H1 (cell line): Measurements from ENCODE around the gene IL17D. TPM values are rescaled to one million over a fixed set of nuclear protein-coding genes. Genes with fewer than 3 reads are reported as not detected.

Source experiments
- CTCF ChIA-PET: fragments of 300-600 bp; sonication (Branson Sonifier 250); formaldehyde crosslinking; loops from one replicate; lab custom pipeline; 2021; ENCODE audit not compliant: partially characterized antibody; lab: Charles Lee
- POLR2A ChIA-PET: fragments of 300-600 bp; sonication (Branson Sonifier 250); formaldehyde crosslinking; loops from one replicate; lab custom pipeline; 2021; ENCODE audit warnings: inconsistent platforms; ENCODE audit not compliant: partially characterized antibody; lab: Charles Lee
- DNase-seq, 2 experiments: peaks; one replicate each; pipeline versions ENCODE4 v3.0.0 to v3.0.0-alpha.2; 2010 to 2022; ENCODE audit warnings: low spot score in 2 of 2, low read depth in 1 of 2, mixed read lengths in 1 of 2
- FAIRE-seq: peaks from 2 replicates; lab custom pipeline; 2011; peaks lifted over from hg19 to GRCh38; lab: Jason Lieb, UNC
- H2AFZ ChIP-seq: 2 replicates; pipeline ENCODE4 v1.8.1; 2012; ENCODE audit warnings: low read length, inconsistent platforms
- H2AK5ac ChIP-seq: 2 replicates; pipeline ENCODE4 v1.6.1; 2013; ENCODE audit warnings: low read depth, low read length
- H2BK120ac ChIP-seq: replicated peaks from 2 replicates; pipeline ENCODE3; 2013; ENCODE audit warnings: low read depth, low read length, inconsistent platforms
- H2BK12ac ChIP-seq: 2 replicates; pipeline ENCODE4 v1.6.1; 2013; ENCODE audit warnings: low read depth, low read length
- H2BK15ac ChIP-seq: 2 replicates; pipeline ENCODE4 v1.6.1; 2013; ENCODE audit warnings: low read length
- H2BK20ac ChIP-seq: 2 replicates; pipeline ENCODE4 v1.6.1; 2013; ENCODE audit warnings: low read length
- H2BK5ac ChIP-seq: 2 replicates; pipeline ENCODE4 v1.6.1; 2013; ENCODE audit warnings: low read depth, low read length
- H3K14ac ChIP-seq: 2 replicates; pipeline ENCODE4 v1.6.1; 2013; ENCODE audit warnings: inconsistent platforms; ENCODE audit not compliant: insufficient read length
- H3K18ac ChIP-seq: 2 replicates; pipeline ENCODE4 v1.6.1; 2013; ENCODE audit warnings: low read length; ENCODE audit errors: extremely low read depth
- H3K23ac ChIP-seq: 2 replicates; pipeline ENCODE4 v1.6.1; 2013; ENCODE audit warnings: inconsistent platforms; ENCODE audit not compliant: insufficient read length
- H3K23me2 ChIP-seq: 2 replicates; pipeline ENCODE4 v1.6.1; 2013; ENCODE audit warnings: low read depth, low read length
- H3K27ac ChIP-seq: 2 replicates; pipeline ENCODE4 v1.6.1; 2011; ENCODE audit warnings: low read depth, low read length, inconsistent platforms
- H3K27me3 ChIP-seq, 4 experiments: replicated peaks in 1 of 4; 1 replicate in 1 of 4; 2 replicates in 3 of 4; pipeline versions ENCODE4 v1.6.1 to v1.8.1; 2011 to 2013; ENCODE audit warnings: low read length in 3 of 4, mild to moderate bottlenecking in 3 of 4, inconsistent platforms in 2 of 4, mixed read lengths in 2 of 4, moderate library complexity in 1 of 4; ENCODE audit not compliant: control insufficient read depth in 3 of 4, insufficient read depth in 3 of 4; ENCODE audit errors: extremely low read depth in 1 of 4
- H3K36me3 ChIP-seq, 4 experiments: 2 replicates each; pipeline versions ENCODE4 v1.6.1 to v1.8.1; 2011 to 2013; ENCODE audit warnings: mild to moderate bottlenecking in 4 of 4, low read length in 3 of 4, moderate library complexity in 2 of 4, control low read depth in 1 of 4, inconsistent platforms in 1 of 4; ENCODE audit not compliant: insufficient read depth in 4 of 4, control insufficient read depth in 2 of 4
- H3K4ac ChIP-seq: replicated peaks from 2 replicates; pipeline ENCODE3; 2013; ENCODE audit warnings: low read length, low read depth, mixed read lengths, inconsistent platforms; ENCODE audit not compliant: insufficient read length
- H3K4me1 ChIP-seq, 4 experiments: replicated peaks in 1 of 4; 1 replicate in 1 of 4; 2 replicates in 3 of 4; pipeline versions ENCODE4 v1.6.1 to v1.8.1; 2011 to 2013; ENCODE audit warnings: low read length in 3 of 4, inconsistent platforms in 2 of 4, mixed read lengths in 1 of 4; ENCODE audit not compliant: insufficient read depth in 4 of 4, control insufficient read depth in 3 of 4
- H3K4me2 ChIP-seq, 2 experiments: 2 replicates each; pipeline versions ENCODE4 v1.6.1 to v1.8.1; 2011 to 2013; ENCODE audit warnings: low read depth in 2 of 2, low read length in 2 of 2, control low read depth in 1 of 2, inconsistent platforms in 1 of 2, mild to moderate bottlenecking in 1 of 2; ENCODE audit not compliant: insufficient read depth in 1 of 2
- H3K4me3 ChIP-seq, 4 experiments: fragments of 200-600, 300-600 bp in 1 of 4; sonication (generic), shearing (Covaris generic), sonication (Bioruptor Twin) in 1 of 4; 2 replicates each; pipeline versions ENCODE4 v1.5.1 to v1.8.1; 2011 to 2016; ENCODE audit warnings: low read length in 4 of 4, low read depth in 3 of 4, control low read depth in 2 of 4, inconsistent platforms in 2 of 4, mild to moderate bottlenecking in 2 of 4, mixed read lengths in 1 of 4, moderate library complexity in 1 of 4; ENCODE audit not compliant: insufficient read depth in 2 of 4; ENCODE audit errors: extremely low read depth in 1 of 4
- H3K56ac ChIP-seq: replicated peaks from 2 replicates; pipeline ENCODE3; 2013; ENCODE audit warnings: low read depth, mild to moderate bottlenecking, mixed read lengths, low read length, inconsistent platforms; ENCODE audit not compliant: insufficient read length
- H3K79me1 ChIP-seq: 2 replicates; pipeline ENCODE4 v1.6.1; 2013; ENCODE audit warnings: low read depth, low read length, control low read depth
- H3K79me2 ChIP-seq, 2 experiments: 2 replicates each; pipeline versions ENCODE4 v1.6.1 to v1.8.1; 2012 to 2013; ENCODE audit warnings: low read length in 2 of 2, mild to moderate bottlenecking in 2 of 2, inconsistent platforms in 1 of 2; ENCODE audit not compliant: insufficient read depth in 2 of 2, control insufficient read depth in 1 of 2
- H3K9ac ChIP-seq, 4 experiments: replicated peaks in 1 of 4; 1 replicate in 1 of 4; 2 replicates in 3 of 4; pipeline versions ENCODE4 v1.6.1 to v1.8.1; 2011 to 2013; ENCODE audit warnings: low read depth in 3 of 4, low read length in 3 of 4, control low read depth in 2 of 4, mild to moderate bottlenecking in 2 of 4, moderate library complexity in 2 of 4, inconsistent platforms in 1 of 4; ENCODE audit errors: extremely low read depth in 1 of 4
- H3K9me3 ChIP-seq, 2 experiments: 2 replicates each; pipeline versions ENCODE4 v1.6.1 to v1.8.1; 2012 to 2013; ENCODE audit warnings: mild to moderate bottlenecking in 2 of 2, moderate library complexity in 2 of 2, control low read depth in 1 of 2, inconsistent platforms in 1 of 2, low read depth in 1 of 2, low read length in 1 of 2, mixed read lengths in 1 of 2; ENCODE audit not compliant: insufficient read depth in 2 of 2
- H4K20me1 ChIP-seq, 2 experiments: replicated peaks in 1 of 2; 2 replicates each; pipeline versions ENCODE3 to v1.8.1; 2011 to 2013; ENCODE audit warnings: inconsistent platforms in 2 of 2, low read length in 2 of 2, mild to moderate bottlenecking in 1 of 2; ENCODE audit not compliant: insufficient read depth in 2 of 2, control insufficient read depth in 1 of 2
- H4K5ac ChIP-seq: 2 replicates; pipeline ENCODE4 v1.6.1; 2013; ENCODE audit warnings: low read length, low read depth, mixed read lengths, inconsistent platforms; ENCODE audit not compliant: insufficient read length
- H4K8ac ChIP-seq: 2 replicates; pipeline ENCODE4 v1.8.0; 2013; ENCODE audit warnings: mild to moderate bottlenecking, moderate library complexity, low read length, inconsistent platforms; ENCODE audit not compliant: insufficient read depth; ENCODE audit errors: extremely low read depth
- H4K91ac ChIP-seq: replicated peaks from 2 replicates; pipeline ENCODE3; 2013; ENCODE audit warnings: low read length, mixed read lengths, inconsistent platforms; ENCODE audit not compliant: insufficient read length
- CHD1 ChIP-seq: IDR thresholded peaks from 2 replicates; pipeline ENCODE4 v1.6.1; 2012; ENCODE audit warnings: low read depth, low read length, improper control_type of control experiment
- CHD2 ChIP-seq: IDR thresholded peaks from 2 replicates; pipeline ENCODE4 v1.6.1; 2012; ENCODE audit warnings: low read length, improper control_type of control experiment
- E2F6 ChIP-seq: IDR thresholded peaks from 2 replicates; pipeline ENCODE4 v1.6.1; 2012; ENCODE audit warnings: inconsistent platforms
- EZH2 ChIP-seq: fragments of 200-600 bp; sonication (generic); IDR thresholded peaks from 2 replicates; pipeline ENCODE4 v1.7.1; 2012; ENCODE audit warnings: low read depth, mild to moderate bottlenecking, moderate library complexity, low read length, inconsistent platforms; ENCODE audit not compliant: severe bottlenecking
- JUND ChIP-seq: IDR thresholded peaks from 2 replicates; pipeline ENCODE4 v1.6.1; 2011; ENCODE audit warnings: mild to moderate bottlenecking, improper control_type of control experiment, low read length
- RFX5 ChIP-seq: IDR thresholded peaks from 2 replicates; pipeline ENCODE4 v1.6.1; 2011; ENCODE audit warnings: low read depth, low read length, improper control_type of control experiment, borderline replicate concordance
- RNF2 ChIP-seq: fragments of 200-900, 300-1000 bp; sonication (generic); IDR thresholded peaks from 2 replicates; pipeline ENCODE4 v1.7.1; 2016; ENCODE audit warnings: borderline replicate concordance, low read depth, mild to moderate bottlenecking, antibody characterized with exemption, low read length; ENCODE audit not compliant: poor library complexity, severe bottlenecking; ENCODE audit errors: missing control alignments
- SAP30 ChIP-seq: fragments of 300-600 bp; sonication (generic); IDR thresholded peaks from 2 replicates; pipeline ENCODE4 v1.7.1; 2012; ENCODE audit warnings: low read length, moderate library complexity, mild to moderate bottlenecking, inconsistent platforms; ENCODE audit not compliant: insufficient read depth, insufficient replicate concordance
- SIN3A ChIP-seq, 2 experiments: IDR thresholded peaks in 1 of 2; conservative IDR thresholded peaks in 1 of 2; 2 replicates each; pipeline ENCODE4 v1.6.1; 2011 to 2012; ENCODE audit warnings: low read length in 2 of 2, improper control_type of control experiment in 1 of 2, low read depth in 1 of 2, mild to moderate bottlenecking in 1 of 2
- TEAD4 ChIP-seq: IDR thresholded peaks from 2 replicates; pipeline ENCODE4 v1.6.1; 2012; ENCODE audit warnings: low read depth, low read length, inconsistent platforms, mixed read lengths
- WGBS, 2 experiments: shearing (Covaris generic) in 1 of 2; methylation state at CpG; one replicate each; pipeline versions ENCODE4 v1.1.6 to v1.1.7; 2013 to 2015; ENCODE audit warnings: low lambda C conversion rate in 2 of 2, mixed read lengths in 2 of 2, inconsistent platforms in 1 of 2, low coverage in 1 of 2, missing lambda C conversion rate in 1 of 2; ENCODE audit not compliant: insufficient replicate concordance in 2 of 2, insufficient coverage in 1 of 2, insufficient read length in 1 of 2; ENCODE audit errors: extremely low coverage in 1 of 2, missing lambda C conversion rate in 1 of 2; 5-methylcytosine and 5-hydroxymethylcytosine counted together
- polyA plus RNA-seq, 7 experiments: library from polyadenylated mRNA; depleted of rRNA in 3 of 7; stranded (reverse) in 5 of 7; unstranded in 2 of 7; fragments of >200 nt in 5 of 7; fragments of 200-250 nt in 2 of 7; gene quantifications; 1 replicate in 5 of 7; 2 replicates in 1 of 7; 4 replicates in 1 of 7; pipeline versions ENCODE4 v1.2.1 to v1.2.3, GENCODE V29; 2011 to 2013; ENCODE audit warnings: missing spikeins in 2 of 7, mixed read lengths in 2 of 7
- total RNA-seq: library from RNA; stranded (reverse); fragmentation: NEBNext Ultra II Directional; extraction: Animal tissue kit (Norgen Biotek cat#: 25700); gene quantifications from 2 replicates; pipeline ENCODE4 v1.2.1, GENCODE V29; 2021

IL17D gene
- total and polyA plus RNA-seq, 2 of the 8 experiments (the other 6 are each of a cell fraction or from before 2014, with no cell fraction given): 0.56 to 0.59 TPM

GRCh38 chr13:20706661-20707060 lies 3.2 kb downstream of the IL17D start:
- Histone ChIP-seq H3K14ac (no peak overlapping the region), H4K20me1 (no peaks in the 10 kb centered on the region), H4K8ac (no peak overlapping the region), H3K4ac (no peak overlapping the region), H3K27ac (no peak overlapping the region), H2BK15ac (no peak overlapping the region), H2BK5ac (no peak overlapping the region), H3K36me3 (no peaks in the 10 kb centered on the region), H3K23ac (no peak overlapping the region), H3K23me2 (peaks cover 9% of the 10 kb centered on the region), H3K4me3 (no peak overlapping the region), H3K27me3 (peaks cover 5 to 18% (median 15%) of the 10 kb centered on the region in 4 experiments), H3K4me1 (peaks cover 0 to 6% (median 3%) of the 10 kb centered on the region in 4 experiments; a peak in 5 of 7 replicates), H4K5ac (no peak overlapping the region), H2BK20ac (no peak overlapping the region), H3K9me3 (no peaks in the 10 kb centered on the region), H4K91ac (no peak overlapping the region), H3K9ac (no peak overlapping the region), H2BK120ac (no peak overlapping the region), H3K4me2 (no peak overlapping the region), H2BK12ac (no peak overlapping the region), H3K56ac (no peak overlapping the region), H3K79me2 (no peaks in the 10 kb centered on the region), H2AFZ (no peak overlapping the region), H2AK5ac (no peak overlapping the region), H3K18ac (no peak overlapping the region), H3K79me1 (no peaks in the 10 kb centered on the region)
- no peak for FAIRE-seq
- CTCF ChIA-PET: interaction anchor here (1.4 kb wide), 2 partner anchors 70 to 73 kb away, joined by 4 read pairs; no protein-coding TSS in a partner anchor
- WGBS, 2 experiments: 82% methylated on average over 5 of the region's 5 CpGs; no CpG with 5 or more reads in 1 of the 2 experiments
- TF ChIP-seq SAP30 (no peak), CHD1 (no peak), EZH2 (no peak), SIN3A (conservative IDR thresholded peaks at IDR 0.05 in 1 of 2, IDR thresholded peaks at IDR 0.05 in 1 of 2; ENCODE audit: low read depth in 1 of 2, low read length in 2 of 2) (no peak), E2F6 (no peak), JUND (no peak), CHD2 (no peak), RFX5 (no peak), RNF2 (no peak), TEAD4 (no peak)
- DNase-seq: no peak
- POLR2A ChIA-PET: interaction anchor here (1.2 kb wide), 1 partner anchor 10 kb away, joined by 3 read pairs; no protein-coding TSS in a partner anchor
